CD4-positive, alpha-beta T cell treated with Interleukin-4 for 1 hour (primary cell): ENCODE measurements around the gene ADCK1.
"Not testable (repeated sequence)": the region's sequence is repeated elsewhere in the genome, so short reads cannot be mapped to it uniquely, and the experiment has no call there.

Experiments
- DNase-seq, 2 donors: peaks; one replicate each; pipeline ENCODE4 v3.0.0-alpha.2; 2020 to 2022

Gene ADCK1

GRCh38 chr14:77955816-77956484, 156.0 kb downstream of the ADCK1 start:
- no peak for DNase-seq

- DNase-seq, result not testable (repeated sequence)
These were observed 159.8 kb downstream of the ADCK1 start for GRCh38 chr14:77959686-77960085.

GRCh38 chr14:77961847-77962580, 162.1 kb downstream of the ADCK1 start:
- DNase-seq, result no peak

GRCh38 chr14:77962731-77963520, 163.0 kb downstream of the ADCK1 start:
- no peak for DNase-seq

GRCh38 chr14:77964586-77964985, 164.7 kb downstream of the ADCK1 start:
- no peak for DNase-seq

GRCh38 chr14:77965050-77965449, 165.1 kb downstream of the ADCK1 start:
- DNase-seq, result no peak

- DNase-seq, result no peak
These were observed 166.1 kb downstream of the ADCK1 start for GRCh38 chr14:77965919-77966435.

GRCh38 chr14:77967110-77967509, 167.2 kb downstream of the ADCK1 start:
- DNase-seq, result no peak

- DNase-seq, result no peak
These were observed 170.7 kb downstream of the ADCK1 start for GRCh38 chr14:77970646-77971045.

- no peak for DNase-seq
These were observed 173.3 kb downstream of the ADCK1 start for GRCh38 chr14:77973246-77973645.

GRCh38 chr14:77976591-77976990, 176.7 kb downstream of the ADCK1 start:
- DNase-seq, result no peak

- DNase-seq, result no peak
These were observed 179.3 kb downstream of the ADCK1 start for GRCh38 chr14:77979171-77979570.

GRCh38 chr14:77979666-77980351, 179.9 kb downstream of the ADCK1 start:
- DNase-seq, result no peak

- no peak for DNase-seq
These were observed 180.8 kb downstream of the ADCK1 start for GRCh38 chr14:77980475-77981321.
